SKM-1 (cell line): ENCODE measurements around the gene ETFBKMT.
"Not testable (repeated sequence)": the region's sequence is repeated elsewhere in the genome, so short reads cannot be mapped to it uniquely, and the experiment has no call there.

ENCODE experiments used
- DNase-seq: peaks from one replicate; lab custom pipeline; 2025; ENCODE audit not compliant: unreplicated experiment; lab: John Stamatoyannopoulos, UW

Gene ETFBKMT

GRCh38 chr12:31716998-31717397 is 57.5 kb downstream of the ETFBKMT start:
- DNase-seq = not testable (repeated sequence)

GRCh38 chr12:31718542-31719198 is 59.2 kb downstream of the ETFBKMT start:
- DNase-seq = not testable (repeated sequence)

- DNase-seq = no peak
Measured at GRCh38 chr12:31722580-31722979, 63.1 kb downstream of the ETFBKMT start.
